Keratinocyte (primary cell): ENCODE results near the gene LRRC43.

Experiments used
- CTCF ChIP-seq, 3 experiments: IDR thresholded peaks in 1 of 3; conservative IDR thresholded peaks in 1 of 3; optimal IDR thresholded peaks in 1 of 3; 2 replicates in 2 of 3; 3 replicates in 1 of 3; pipeline versions ENCODE3 to v1.5.1; 2011; ENCODE audit warnings: low read length in 3 of 3, mild to moderate bottlenecking in 3 of 3, moderate library complexity in 2 of 3, control low read depth in 1 of 3, inconsistent platforms in 1 of 3; ENCODE audit not compliant: insufficient read depth in 2 of 3; ENCODE audit errors: extremely low read depth in 1 of 3
- EZH2 ChIP-seq: IDR thresholded peaks from one replicate; pipeline ENCODE4 v1.6.1; 2012; ENCODE audit warnings: inconsistent platforms, mild to moderate bottlenecking, low read length, moderate library complexity

GRCh38 chr12:122160761-122161160, 22.2 kb upstream of the LRRC43 start:
- no peak for TF ChIP-seq CTCF (optimal IDR thresholded peaks at IDR 0.05 in 1 of 3, IDR thresholded peaks at IDR 0.05 in 1 of 3, conservative IDR thresholded peaks at IDR 0.05 in 1 of 3; ENCODE audit: extremely low read depth in 1 of 3, insufficient read depth in 2 of 3, low read length in 3 of 3)
- TF ChIP-seq EZH2: no peak
